Mononuclear cell (primary cell): ENCODE data around the gene IPO11. TPM values are rescaled to one million over a fixed set of nuclear protein-coding genes. Genes with fewer than 3 reads are reported as not detected.
"Not testable (repeated sequence)": the region's sequence is repeated elsewhere in the genome, so short reads cannot be mapped to it uniquely, and the experiment has no call there.

Experiments
- H3K27me3 ChIP-seq: 2 replicates; pipeline ENCODE4 v1.6.0; 2011; ENCODE audit warnings: low read length, control low read depth; ENCODE audit not compliant: insufficient read depth
- H3K4me1 ChIP-seq: 2 replicates; pipeline ENCODE4 v1.5.1; 2011; ENCODE audit warnings: mild to moderate bottlenecking, low read length, control low read depth; ENCODE audit not compliant: insufficient read depth
- H3K4me3 ChIP-seq: 2 replicates; pipeline ENCODE4 v1.5.1; 2011; ENCODE audit warnings: mild to moderate bottlenecking, low read length, moderate library complexity
- H3K9me3 ChIP-seq: 2 replicates; pipeline ENCODE4 v1.5.1; 2011; ENCODE audit warnings: low read depth, mild to moderate bottlenecking, control low read depth, low read length
- total RNA-seq: library from RNA; depleted of rRNA; stranded (reverse); fragments of >200 nt; gene quantifications from one replicate; pipeline ENCODE4 v1.2.3, GENCODE V29; 2012

The IPO11 gene
- total RNA-seq, 1 donor, result 12.7 TPM

GRCh38 chr5:62520812-62521211, 108.2 kb downstream of the IPO11 start:
- not testable (repeated sequence) for H3K4me1 ChIP-seq, H3K27me3 ChIP-seq, H3K9me3 ChIP-seq, H3K4me3 ChIP-seq

DNA sequence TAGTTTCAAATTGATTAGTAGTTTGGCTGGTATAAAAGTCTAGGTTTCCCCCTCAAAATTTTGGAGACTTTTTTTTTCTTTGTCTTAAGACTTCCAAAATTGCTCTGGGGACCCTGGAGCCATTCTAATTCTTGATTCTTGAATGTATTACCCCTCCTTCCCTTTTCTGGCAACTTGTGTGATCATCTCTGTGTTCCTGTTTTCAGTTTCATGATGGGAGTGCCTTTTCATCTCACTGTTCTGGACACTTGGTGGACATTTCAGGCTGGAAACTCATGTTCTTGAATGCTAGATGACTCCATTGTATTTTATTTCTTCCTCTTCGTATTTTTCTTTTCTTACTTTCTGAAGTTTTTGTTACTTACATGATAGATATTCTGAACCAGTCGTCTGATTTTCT, 108.8 kb downstream of the IPO11 start:
- Histone ChIP-seq H3K4me3 (no peak overlapping the region), H3K27me3 (no peaks in the 10 kb centered on the region), H3K4me1 (peaks cover 8% of the 10 kb centered on the region), H3K9me3 (no peaks in the 10 kb centered on the region)

DNA sequence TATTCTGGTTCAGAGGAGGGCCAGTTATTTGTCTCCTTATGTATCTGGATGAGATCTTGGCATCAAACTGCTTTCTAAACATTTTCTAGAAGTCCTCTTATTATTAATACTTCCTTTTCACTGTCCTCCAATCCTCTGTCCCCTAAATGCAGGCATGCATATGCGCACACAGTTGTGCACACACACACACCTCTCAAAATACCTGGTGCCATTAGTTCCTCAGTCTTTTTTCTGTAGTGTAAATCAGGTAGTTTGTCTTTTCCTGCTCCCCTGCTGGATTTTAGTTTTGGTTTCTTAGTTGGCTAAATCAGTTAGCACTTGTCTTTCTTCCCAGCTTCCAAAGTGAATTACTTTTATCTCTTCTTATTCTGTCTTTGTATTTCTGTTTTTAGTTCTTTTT, 110.2 kb downstream of the IPO11 start:
- Histone ChIP-seq H3K4me3 (no peak overlapping the region), H3K4me1 (peaks cover 8% of the 10 kb centered on the region), H3K9me3 (no peaks in the 10 kb centered on the region), H3K27me3 (no peaks in the 10 kb centered on the region)

GRCh38 chr5:62533597-62533996, 121.0 kb downstream of the IPO11 start:
- Histone ChIP-seq H3K27me3 (no peaks in the 10 kb centered on the region), H3K4me3 (no peak overlapping the region)

GRCh38 chr5:62534461-62535236, 122.1 kb downstream of the IPO11 start:
- H3K4me3 ChIP-seq, result no peak overlapping the region
- no peaks in the 10 kb centered on the region for H3K27me3 ChIP-seq
- peaks cover 5% of the 10 kb centered on the region for H3K4me1 ChIP-seq
- no peaks in the 10 kb centered on the region for H3K9me3 ChIP-seq

More at GRCh38 chr5:62533597-62533996, 121.0 kb downstream of the IPO11 start:
- H3K9me3 ChIP-seq, result no peaks in the 10 kb centered on the region
- peaks cover 5% of the 10 kb centered on the region for H3K4me1 ChIP-seq

- H3K4me1 ChIP-seq, result peaks cover 5% of the 10 kb centered on the region
Observed at GRCh38 chr5:62536232-62536631, 123.7 kb downstream of the IPO11 start.

GRCh38 chr5:62536783-62537182, 124.2 kb downstream of the IPO11 start:
- no peaks in the 10 kb centered on the region for H3K9me3 ChIP-seq
- H3K27me3 ChIP-seq, result no peaks in the 10 kb centered on the region
- H3K4me3 ChIP-seq, result no peak overlapping the region
- peaks cover 5% of the 10 kb centered on the region for H3K4me1 ChIP-seq

More at GRCh38 chr5:62536232-62536631, 123.7 kb downstream of the IPO11 start:
- no peak overlapping the region for H3K4me3 ChIP-seq
- no peaks in the 10 kb centered on the region for H3K27me3 ChIP-seq
- no peaks in the 10 kb centered on the region for H3K9me3 ChIP-seq

GRCh38 chr5:62538017-62538942, 125.7 kb downstream of the IPO11 start:
- H3K9me3 ChIP-seq, result no peaks in the 10 kb centered on the region
- peaks cover 5% of the 10 kb centered on the region for H3K4me1 ChIP-seq

GRCh38 chr5:62542720-62543119, 130.2 kb downstream of the IPO11 start:
- Histone ChIP-seq H3K9me3 (no peaks in the 10 kb centered on the region), H3K27me3 (no peaks in the 10 kb centered on the region), H3K4me1 (peaks cover 6% of the 10 kb centered on the region), H3K4me3 (no peak overlapping the region)

More at GRCh38 chr5:62538017-62538942, 125.7 kb downstream of the IPO11 start:
- Histone ChIP-seq H3K27me3 (no peaks in the 10 kb centered on the region), H3K4me3 (no peak overlapping the region)

DNA sequence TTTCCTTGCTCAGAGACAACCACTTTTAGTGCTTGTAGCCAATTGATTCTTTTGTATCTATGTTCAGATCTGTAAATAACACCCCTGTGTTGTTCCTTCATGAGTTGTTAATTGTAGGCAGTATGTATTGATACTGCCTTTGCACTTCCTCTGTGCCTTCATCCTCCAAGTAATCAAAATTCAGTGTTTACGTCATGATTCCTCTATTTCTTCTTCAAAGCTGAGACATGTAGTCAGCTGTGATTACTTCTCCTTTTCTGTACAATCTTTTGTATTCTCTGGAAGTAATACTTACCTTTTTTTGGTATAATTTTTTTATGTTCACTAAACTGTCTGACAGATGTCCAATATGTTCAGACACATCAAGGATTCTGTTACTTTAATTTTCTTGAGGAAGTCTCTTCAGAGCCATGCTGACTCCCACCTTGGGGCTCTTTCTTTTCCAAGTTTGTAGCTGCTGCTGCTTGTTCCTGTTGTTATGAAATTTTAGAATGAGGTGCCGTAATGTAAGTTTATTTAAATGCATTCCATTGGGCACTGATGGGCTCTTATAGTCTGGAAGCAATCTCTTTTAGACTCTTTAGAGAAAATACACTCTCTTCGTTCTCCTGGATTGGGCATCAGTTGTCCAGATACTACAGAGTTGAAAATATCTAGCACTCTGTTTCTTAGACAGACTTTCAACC, 135.5 kb downstream of the IPO11 start:
- no peak overlapping the region for H3K4me3 ChIP-seq
- H3K4me1 ChIP-seq, result peaks cover 12% of the 10 kb centered on the region
- H3K9me3 ChIP-seq, result no peaks in the 10 kb centered on the region
- H3K27me3 ChIP-seq, result no peaks in the 10 kb centered on the region

- Histone ChIP-seq H3K4me3 (no peak overlapping the region), H3K27me3 (no peaks in the 10 kb centered on the region), H3K9me3 (no peaks in the 10 kb centered on the region), H3K4me1 (peaks cover 12% of the 10 kb centered on the region)
Observed at GRCh38 chr5:62550103-62550502, 137.5 kb downstream of the IPO11 start.

GRCh38 chr5:62555930-62556329, 143.4 kb downstream of the IPO11 start:
- no peak overlapping the region for H3K4me3 ChIP-seq
- H3K27me3 ChIP-seq, result no peaks in the 10 kb centered on the region
- no peaks in the 10 kb centered on the region for H3K9me3 ChIP-seq
- no peaks in the 10 kb centered on the region for H3K4me1 ChIP-seq

DNA sequence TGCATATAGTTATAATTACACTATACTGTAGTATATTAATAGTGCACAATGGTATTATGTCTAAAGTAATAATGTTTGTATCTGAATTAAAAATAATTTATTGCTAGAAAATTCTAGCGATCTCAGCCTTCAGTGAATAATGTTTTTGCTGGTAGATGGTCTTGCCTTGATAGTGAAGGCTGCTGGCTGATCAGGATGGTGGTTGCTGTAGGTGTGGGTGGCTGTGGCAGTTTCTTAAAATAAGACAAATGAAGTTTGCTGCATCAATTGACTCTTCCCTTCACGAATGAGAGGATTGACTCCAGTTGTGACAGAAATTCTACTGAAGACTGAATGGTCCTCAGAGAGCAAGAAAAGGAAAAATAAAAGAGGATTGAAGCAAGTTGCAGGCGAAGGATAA, 146.4 kb downstream of the IPO11 start:
- Histone ChIP-seq H3K9me3 (no peaks in the 10 kb centered on the region), H3K4me1 (no peaks in the 10 kb centered on the region)

DNA sequence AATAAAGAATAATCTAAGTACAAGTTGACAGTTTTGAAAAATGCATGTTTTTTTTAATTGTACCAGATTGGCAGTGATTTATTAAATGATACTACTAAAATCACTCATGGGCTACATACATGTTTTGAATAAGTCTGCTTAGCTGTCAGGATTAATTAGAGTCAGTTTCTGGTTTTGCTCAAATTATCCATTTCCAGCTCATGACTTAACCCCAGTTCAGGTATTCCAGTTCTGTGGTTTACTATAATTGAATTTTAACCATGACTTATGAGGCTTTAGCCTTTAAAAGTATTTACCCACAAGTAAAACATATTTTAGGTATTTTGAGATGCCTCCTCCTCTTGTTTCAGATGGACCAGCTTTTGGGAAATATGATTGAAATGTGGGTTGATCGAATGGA, 148.2 kb downstream of the IPO11 start:
- Histone ChIP-seq H3K4me1 (no peaks in the 10 kb centered on the region), H3K9me3 (no peaks in the 10 kb centered on the region), H3K27me3 (no peaks in the 10 kb centered on the region), H3K4me3 (no peak overlapping the region)

More for the DNA sequence above, 146.4 kb downstream of the IPO11 start:
- Histone ChIP-seq H3K4me3 (no peak overlapping the region), H3K27me3 (no peaks in the 10 kb centered on the region)

DNA sequence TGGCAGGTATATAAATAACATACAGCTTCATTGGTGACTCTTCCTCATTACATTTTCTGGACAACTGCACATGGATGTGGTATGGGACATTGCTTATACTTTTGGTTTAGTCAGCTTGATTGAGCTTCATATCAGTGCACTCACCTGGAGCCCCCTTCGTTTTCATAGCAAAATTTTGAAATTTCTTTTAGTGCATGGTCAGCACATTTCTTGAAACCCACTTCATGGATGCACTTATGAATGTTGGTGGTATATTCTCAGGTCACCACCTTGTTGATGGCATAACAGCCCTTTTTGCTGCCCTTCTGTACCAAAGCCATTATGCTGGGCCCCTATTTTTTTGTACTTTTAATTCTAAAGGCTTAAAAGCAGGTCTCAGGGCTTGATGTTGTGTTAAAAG, 149.3 kb downstream of the IPO11 start:
- Histone ChIP-seq H3K9me3 (no peaks in the 10 kb centered on the region), H3K27me3 (no peaks in the 10 kb centered on the region)

More for the DNA sequence above, 149.3 kb downstream of the IPO11 start:
- Histone ChIP-seq H3K4me3 (no peak overlapping the region), H3K4me1 (no peaks in the 10 kb centered on the region)
